Peyer's patch (tissue), 4 donors: ENCODE data around the gene AP3D1. TPM values are rescaled to one million over a fixed set of nuclear protein-coding genes. Genes with fewer than 3 reads are reported as not detected.

Experiments used
- DNase-seq, 3 donors: peaks; one replicate each; pipeline ENCODE4 v3.0.0-alpha.2; 2017 to 2019
- H3K27ac ChIP-seq, 4 donors: fragments of 200-600 bp; sonication (generic); one replicate each; pipeline ENCODE4 v1.5.1; 2016 to 2019
- H3K27me3 ChIP-seq, 2 donors: fragments of 200-600 bp; sonication (generic); one replicate each; pipeline ENCODE4 v1.5.1; 2019
- H3K36me3 ChIP-seq, 3 donors: fragments of 200-600 bp; sonication (generic); one replicate each; pipeline ENCODE4 v1.5.1; 2016 to 2019
- H3K4me1 ChIP-seq, 4 donors: fragments of 200-600 bp; sonication (generic); one replicate each; pipeline ENCODE4 v1.5.1; 2016 to 2019
- H3K4me3 ChIP-seq, 4 donors: fragments of 200-600 bp; sonication (generic); 1 replicate in 3 of 4; 2 replicates in 1 of 4; pipeline ENCODE4 v1.5.1; 2016 to 2019; ENCODE audit warnings: mild to moderate bottlenecking in 1 of 4
- H3K9me3 ChIP-seq, 4 donors: fragments of 200-600 bp; sonication (generic); one replicate each; pipeline ENCODE4 v1.5.1; 2016 to 2019; ENCODE audit warnings: mild to moderate bottlenecking in 1 of 4
- POLR2A ChIP-seq, 2 donors: fragments of 450-650 bp; IDR thresholded peaks; one replicate each; pipeline ENCODE4 v1.5.1; 2017; ENCODE audit warnings: antibody characterized with exemption in 2 of 2, mild to moderate bottlenecking in 2 of 2, moderate library complexity in 2 of 2
- total RNA-seq, 4 donors: library from RNA; depleted of rRNA; stranded (reverse); fragments of >200 nt; gene quantifications; one replicate each; pipeline ENCODE4 v1.1.0, GENCODE V29; 2016
- TF ChIP-seq, protein P1 (sequence below), 6 experiments: fragments of 450-650 bp in 4 of 6; fragments of 200-600 bp in 2 of 6; sonication (generic) in 1 of 6; IDR thresholded peaks; one replicate each; pipeline ENCODE4 v1.5.1; 2017 to 2019; ENCODE audit warnings: antibody characterized with exemption in 6 of 6, mild to moderate bottlenecking in 3 of 6, moderate library complexity in 1 of 6

AP3D1 gene
- total RNA-seq, 4 donors from 2014 or later, result 104 to 136 (median 122) TPM

DNA sequence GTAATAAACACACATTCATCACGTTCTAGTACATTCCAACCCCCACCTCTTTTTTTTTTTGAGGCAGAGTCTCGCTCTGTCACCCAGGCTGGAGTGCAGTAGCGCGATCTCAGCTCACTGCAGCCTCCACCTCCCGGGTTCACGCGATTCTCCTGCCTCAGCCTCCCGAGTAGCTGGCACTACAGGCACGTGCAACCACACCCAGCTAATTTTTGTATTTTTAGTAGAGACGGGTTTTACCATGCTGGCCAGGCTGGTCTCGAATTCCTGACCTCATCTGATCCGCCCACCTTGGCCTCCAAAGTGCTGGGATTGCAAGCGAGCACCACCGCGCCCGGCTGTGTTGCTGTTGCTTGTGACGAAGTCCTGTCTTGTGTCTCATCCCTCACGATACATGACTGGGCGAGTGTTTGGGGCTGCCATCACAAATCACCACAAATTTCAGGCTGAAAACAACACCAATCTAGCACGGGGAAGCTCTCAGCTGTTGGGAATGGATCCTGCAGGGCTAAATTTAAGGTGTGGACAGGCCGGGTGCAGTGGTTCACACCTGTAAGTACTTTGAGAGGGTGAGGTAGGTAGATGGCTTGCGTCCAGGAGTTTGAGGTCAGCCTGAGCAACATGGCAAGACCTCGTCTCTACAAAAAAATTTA lies 70.9 kb downstream of the AP3D1 start:
- peaks cover 0 to 79% (median 0%) of the 10 kb centered on the region in 3 donors for H3K36me3 ChIP-seq
- DNase-seq, result no peak
- peak overlapping the region in 1 of 4 donors; percentile 0 for H3K4me3 ChIP-seq
- H3K4me1 ChIP-seq, result peaks cover 0 to 28% (median 9%) of the 10 kb centered on the region in 4 donors
- no peaks in the 10 kb centered on the region for H3K27me3 ChIP-seq
- H3K9me3 ChIP-seq, result no peaks in the 10 kb centered on the region
- H3K27ac ChIP-seq, result peak overlapping the region; percentile 19 to 99 (median 71)
- TF ChIP-seq, protein P1, sequence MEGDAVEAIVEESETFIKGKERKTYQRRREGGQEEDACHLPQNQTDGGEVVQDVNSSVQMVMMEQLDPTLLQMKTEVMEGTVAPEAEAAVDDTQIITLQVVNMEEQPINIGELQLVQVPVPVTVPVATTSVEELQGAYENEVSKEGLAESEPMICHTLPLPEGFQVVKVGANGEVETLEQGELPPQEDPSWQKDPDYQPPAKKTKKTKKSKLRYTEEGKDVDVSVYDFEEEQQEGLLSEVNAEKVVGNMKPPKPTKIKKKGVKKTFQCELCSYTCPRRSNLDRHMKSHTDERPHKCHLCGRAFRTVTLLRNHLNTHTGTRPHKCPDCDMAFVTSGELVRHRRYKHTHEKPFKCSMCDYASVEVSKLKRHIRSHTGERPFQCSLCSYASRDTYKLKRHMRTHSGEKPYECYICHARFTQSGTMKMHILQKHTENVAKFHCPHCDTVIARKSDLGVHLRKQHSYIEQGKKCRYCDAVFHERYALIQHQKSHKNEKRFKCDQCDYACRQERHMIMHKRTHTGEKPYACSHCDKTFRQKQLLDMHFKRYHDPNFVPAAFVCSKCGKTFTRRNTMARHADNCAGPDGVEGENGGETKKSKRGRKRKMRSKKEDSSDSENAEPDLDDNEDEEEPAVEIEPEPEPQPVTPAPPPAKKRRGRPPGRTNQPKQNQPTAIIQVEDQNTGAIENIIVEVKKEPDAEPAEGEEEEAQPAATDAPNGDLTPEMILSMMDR (IDR thresholded peaks at IDR 0.05), result no peak
- TF ChIP-seq POLR2A (IDR thresholded peaks at IDR 0.05), result no peak

DNA sequence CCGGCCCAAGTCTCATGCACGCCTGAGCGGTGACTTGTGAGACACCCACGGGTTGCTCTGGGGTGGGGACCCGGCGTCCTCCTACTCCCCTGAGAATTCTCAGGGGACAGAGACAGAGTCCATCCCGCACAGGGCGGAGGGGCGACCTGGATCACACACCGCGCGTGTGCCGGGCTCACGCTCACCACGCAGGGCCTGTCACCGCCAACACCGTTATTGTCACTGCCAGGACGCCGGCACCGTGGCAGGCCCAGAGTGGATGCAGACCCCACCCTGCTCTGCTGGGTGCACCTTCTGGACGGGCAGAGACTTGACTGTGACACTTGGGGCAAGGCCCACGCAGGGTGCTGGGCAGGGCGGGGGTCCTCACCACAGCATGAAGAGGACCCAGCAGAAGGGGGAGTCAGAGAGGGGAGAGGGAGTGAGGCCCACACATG lies 71.5 kb downstream of the AP3D1 start:
- Histone ChIP-seq H3K36me3 (peaks cover 0 to 83% (median 0%) of the 10 kb centered on the region in 3 donors), H3K4me3 (no peak overlapping the region), H3K27ac (peak overlapping the region in 1 of 4 donors; percentile 57), H3K27me3 (no peaks in the 10 kb centered on the region), H3K4me1 (peaks cover 0 to 28% (median 8%) of the 10 kb centered on the region in 4 donors), H3K9me3 (no peaks in the 10 kb centered on the region)
- no peak for DNase-seq
- TF ChIP-seq, protein P1 (IDR thresholded peaks at IDR 0.05), result no peak
- no peak for TF ChIP-seq POLR2A (IDR thresholded peaks at IDR 0.05)

DNA sequence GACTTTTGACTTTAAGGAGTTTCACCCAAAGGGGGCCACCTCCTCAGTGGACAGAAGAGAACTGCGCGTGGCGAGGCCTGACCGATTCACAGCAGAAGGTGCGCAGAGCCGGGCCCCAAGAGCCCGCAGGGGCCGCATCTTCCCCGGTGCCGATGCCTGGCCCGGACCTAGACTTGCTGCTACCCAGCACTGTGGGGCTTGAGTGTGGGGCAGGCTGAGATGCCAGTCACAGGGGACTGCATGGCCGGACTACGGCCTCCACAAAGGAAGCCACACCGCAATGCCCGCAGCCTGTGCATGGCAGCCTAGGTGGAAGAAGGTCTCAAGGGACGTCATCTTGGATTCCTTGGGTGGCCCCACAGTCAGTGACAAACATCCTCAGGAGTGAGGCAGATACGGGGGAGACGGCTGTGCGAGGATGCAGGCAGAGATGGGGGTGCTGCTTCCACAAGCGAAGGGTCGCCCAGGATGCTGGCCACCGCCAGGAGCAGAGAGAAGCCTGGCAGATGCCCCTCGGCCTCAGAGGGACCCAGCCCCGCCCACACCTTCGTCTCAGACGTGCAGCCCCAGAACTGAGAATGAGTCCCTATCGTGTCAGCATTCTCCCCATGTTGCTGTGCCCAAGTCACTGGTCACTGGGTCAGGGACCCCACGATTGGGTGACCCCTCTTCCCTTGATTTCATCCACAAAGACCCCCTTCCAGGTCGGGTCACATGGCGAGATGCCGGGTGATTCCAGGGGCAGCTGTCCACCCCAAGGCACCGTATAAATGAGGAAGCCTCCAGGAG lies 72.1 kb downstream of the AP3D1 start:
- peak overlapping the region in 1 of 4 donors; percentile 57 for H3K27ac ChIP-seq
- H3K4me3 ChIP-seq, result no peak overlapping the region
- TF ChIP-seq, protein P1 (IDR thresholded peaks at IDR 0.05), result no peak
- TF ChIP-seq POLR2A (IDR thresholded peaks at IDR 0.05), result no peak
- peaks cover 0 to 33% (median 10%) of the 10 kb centered on the region in 4 donors for H3K4me1 ChIP-seq
- no peaks in the 10 kb centered on the region for H3K27me3 ChIP-seq
- H3K36me3 ChIP-seq, result peaks cover 0 to 82% (median 0%) of the 10 kb centered on the region in 3 donors
- no peak for DNase-seq
- no peaks in the 10 kb centered on the region for H3K9me3 ChIP-seq

DNA sequence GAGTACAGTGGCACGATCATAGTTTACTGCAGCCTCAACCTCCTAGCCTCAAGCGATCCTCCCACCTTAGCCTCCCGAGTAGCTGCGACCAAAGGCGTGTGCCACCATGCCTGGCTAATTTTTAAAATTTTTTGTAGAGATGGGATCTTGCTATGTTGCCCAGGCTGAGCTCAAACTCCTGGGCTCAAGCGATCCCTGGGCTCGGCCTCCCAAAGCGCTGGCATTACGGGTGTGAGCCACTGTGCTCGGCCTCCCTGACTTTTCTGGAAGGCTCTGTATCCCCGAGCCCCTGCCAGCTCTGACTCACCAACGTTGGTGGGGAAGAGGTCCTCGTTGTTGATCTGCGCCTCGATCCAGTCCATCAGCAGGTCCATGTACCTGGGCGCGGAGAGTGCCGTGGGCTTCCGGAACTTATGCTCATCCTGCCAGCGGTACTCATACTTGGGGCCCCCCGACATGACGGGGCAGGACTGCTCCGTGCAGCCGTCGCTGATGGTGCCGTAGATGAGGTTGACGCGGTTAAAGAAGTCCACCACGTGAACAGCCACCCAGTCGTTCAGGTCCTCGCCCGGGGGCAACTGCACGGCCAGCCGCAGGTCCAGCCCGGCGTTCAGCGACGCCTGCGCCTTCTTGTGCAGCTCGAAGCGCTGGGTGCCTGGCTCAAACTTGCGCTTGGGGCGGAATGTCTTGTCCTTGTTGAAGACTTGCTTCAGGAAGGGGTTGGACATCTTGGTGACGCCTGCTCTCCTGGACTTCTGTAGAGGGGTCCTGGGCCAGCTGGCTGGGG lies 73.3 kb downstream of the AP3D1 start:
- Histone ChIP-seq H3K9me3 (no peaks in the 10 kb centered on the region), H3K36me3 (peaks cover 0 to 80% (median 0%) of the 10 kb centered on the region in 3 donors), H3K27me3 (no peaks in the 10 kb centered on the region), H3K27ac (no peak overlapping the region), H3K4me1 (peaks cover 0 to 38% (median 10%) of the 10 kb centered on the region in 4 donors), H3K4me3 (no peak overlapping the region)
- no peak for TF ChIP-seq POLR2A (IDR thresholded peaks at IDR 0.05)
- TF ChIP-seq, protein P1 (IDR thresholded peaks at IDR 0.05), result no peak
- no peak for DNase-seq

DNA sequence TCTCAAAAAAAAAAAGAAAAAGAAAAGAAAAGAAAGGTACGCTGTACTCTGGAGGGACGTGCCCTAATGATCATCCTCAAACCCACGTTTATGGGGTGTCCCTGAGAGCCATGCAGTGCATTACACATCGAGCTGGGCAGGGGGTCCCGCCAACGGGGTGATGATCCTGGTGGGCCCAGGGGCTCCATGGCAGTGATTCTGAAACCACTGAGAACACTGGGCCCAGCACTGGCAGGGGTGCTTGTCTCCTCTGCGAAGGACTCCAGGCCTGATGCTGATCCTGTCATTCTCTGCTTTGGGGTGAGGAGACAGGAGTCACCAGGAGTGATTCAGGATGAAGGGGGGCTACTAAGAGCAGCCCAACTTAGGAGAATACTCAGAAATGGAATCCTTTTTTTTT lies 74.0 kb downstream of the AP3D1 start:
- Histone ChIP-seq H3K4me1 (peaks cover 0 to 34% (median 5%) of the 10 kb centered on the region in 4 donors), H3K36me3 (peaks cover 0 to 85% (median 0%) of the 10 kb centered on the region in 3 donors), H3K27ac (no peak overlapping the region)

More for the DNA sequence above, 74.0 kb downstream of the AP3D1 start:
- no peak overlapping the region for H3K4me3 ChIP-seq
- no peaks in the 10 kb centered on the region for H3K27me3 ChIP-seq
- TF ChIP-seq POLR2A (IDR thresholded peaks at IDR 0.05), result no peak
- TF ChIP-seq, protein P1 (IDR thresholded peaks at IDR 0.05), result no peak
- no peaks in the 10 kb centered on the region for H3K9me3 ChIP-seq
- DNase-seq, result no peak
